LNCAP (cell line): ENCODE data around the gene LAX1.

ENCODE experiments used
- TF ChIP-seq, protein P1 (sequence below): fragments of 450-650 bp; IDR thresholded peaks from 2 replicates; pipeline ENCODE4 v1.5.1; 2017; ENCODE audit warnings: mild to moderate bottlenecking

The LAX1 gene

DNA sequence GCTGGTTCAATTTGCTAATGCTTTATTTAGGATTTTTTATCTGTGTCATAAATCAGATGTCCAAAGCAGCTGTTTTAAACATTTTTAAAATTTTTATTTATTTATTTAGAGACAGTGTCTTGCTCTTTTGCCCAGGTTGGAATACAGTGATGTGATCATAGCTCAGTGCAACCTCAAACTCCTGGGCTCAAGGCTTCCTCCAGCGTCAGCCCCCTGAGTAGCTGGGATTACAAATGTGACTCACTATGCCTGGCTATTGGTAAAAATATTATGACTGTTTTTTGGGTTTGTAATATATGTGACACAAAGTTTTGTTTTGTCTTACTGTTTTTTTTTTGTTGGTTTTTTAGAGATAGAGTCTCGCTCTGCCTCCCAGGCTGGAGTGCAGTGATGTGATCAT, 42.2 kb downstream of the LAX1 start:
- TF ChIP-seq, protein P1, sequence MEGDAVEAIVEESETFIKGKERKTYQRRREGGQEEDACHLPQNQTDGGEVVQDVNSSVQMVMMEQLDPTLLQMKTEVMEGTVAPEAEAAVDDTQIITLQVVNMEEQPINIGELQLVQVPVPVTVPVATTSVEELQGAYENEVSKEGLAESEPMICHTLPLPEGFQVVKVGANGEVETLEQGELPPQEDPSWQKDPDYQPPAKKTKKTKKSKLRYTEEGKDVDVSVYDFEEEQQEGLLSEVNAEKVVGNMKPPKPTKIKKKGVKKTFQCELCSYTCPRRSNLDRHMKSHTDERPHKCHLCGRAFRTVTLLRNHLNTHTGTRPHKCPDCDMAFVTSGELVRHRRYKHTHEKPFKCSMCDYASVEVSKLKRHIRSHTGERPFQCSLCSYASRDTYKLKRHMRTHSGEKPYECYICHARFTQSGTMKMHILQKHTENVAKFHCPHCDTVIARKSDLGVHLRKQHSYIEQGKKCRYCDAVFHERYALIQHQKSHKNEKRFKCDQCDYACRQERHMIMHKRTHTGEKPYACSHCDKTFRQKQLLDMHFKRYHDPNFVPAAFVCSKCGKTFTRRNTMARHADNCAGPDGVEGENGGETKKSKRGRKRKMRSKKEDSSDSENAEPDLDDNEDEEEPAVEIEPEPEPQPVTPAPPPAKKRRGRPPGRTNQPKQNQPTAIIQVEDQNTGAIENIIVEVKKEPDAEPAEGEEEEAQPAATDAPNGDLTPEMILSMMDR, result no peak

DNA sequence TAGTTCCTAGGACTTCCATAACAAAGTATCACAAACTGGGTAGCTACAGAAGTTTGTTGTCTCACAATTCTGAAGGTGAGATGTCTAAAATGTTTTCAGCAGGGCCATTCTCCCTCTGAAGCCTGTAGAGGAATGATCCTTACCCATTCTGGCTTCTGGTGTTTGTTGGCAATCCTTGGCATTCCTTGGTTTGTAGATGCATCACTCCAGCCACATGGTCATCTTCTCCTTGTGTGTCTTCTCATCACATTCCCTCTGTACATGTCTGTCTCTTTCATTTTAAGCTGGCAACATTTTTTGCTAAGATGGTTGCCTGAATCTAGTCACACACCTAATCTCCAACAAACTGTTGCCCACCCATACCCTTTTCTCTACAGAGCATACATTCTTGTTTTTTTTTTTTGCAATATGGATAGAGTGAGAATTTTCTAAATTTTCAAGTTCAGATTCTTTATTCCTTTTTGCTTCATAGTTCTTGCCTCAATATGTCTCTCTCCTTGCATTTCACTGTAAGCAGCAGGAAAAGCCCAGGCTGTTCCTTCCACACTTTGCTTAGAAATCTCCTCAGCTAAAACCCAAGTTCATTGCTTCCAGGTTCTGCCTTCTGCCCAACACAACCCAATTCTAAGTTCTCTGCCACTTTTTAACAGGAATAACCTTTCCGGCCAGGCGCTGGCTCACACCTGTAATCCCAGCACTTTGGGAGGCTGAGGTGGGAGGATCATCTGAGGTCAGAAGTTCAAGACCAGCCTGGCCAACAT, 48.8 kb downstream of the LAX1 start:
- TF ChIP-seq, protein P1, result no peak

DNA sequence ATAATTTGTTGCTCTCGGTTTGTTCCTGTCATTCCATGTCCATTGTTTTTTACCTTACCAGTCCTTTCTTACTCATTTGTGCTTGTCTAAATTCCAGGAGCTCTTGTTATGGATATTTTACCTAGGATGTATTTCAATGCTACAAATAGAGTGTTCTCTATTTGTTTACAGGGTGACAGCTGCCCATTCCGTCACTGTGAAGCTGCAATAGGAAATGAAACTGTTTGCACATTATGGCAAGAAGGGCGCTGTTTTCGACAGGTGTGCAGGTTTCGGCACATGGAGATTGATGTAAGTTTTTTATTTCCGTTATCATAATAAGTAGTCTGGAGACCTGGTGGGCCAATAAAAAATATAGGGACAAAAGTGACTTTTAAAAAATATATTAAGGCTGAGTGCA, 53.4 kb downstream of the LAX1 start:
- TF ChIP-seq, protein P1, result no peak

DNA sequence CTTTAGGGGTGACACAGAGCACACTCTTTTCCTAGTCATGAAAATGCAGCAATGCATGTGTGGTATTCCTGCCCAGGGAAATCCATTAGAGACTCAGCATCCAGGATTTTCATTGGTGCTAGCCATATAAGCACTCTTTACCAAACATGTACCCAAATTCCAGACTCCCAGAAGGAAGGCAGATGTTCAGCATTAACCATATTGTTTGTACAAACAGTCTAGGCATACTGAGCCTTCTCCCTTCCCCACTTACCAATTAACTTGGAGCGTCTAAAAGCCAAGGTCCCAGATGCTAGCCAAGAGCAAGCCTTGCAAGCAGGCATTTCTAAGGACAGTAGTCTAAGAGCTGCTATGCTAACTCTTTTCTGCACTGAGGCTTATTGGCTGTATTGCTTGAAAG, 58.3 kb downstream of the LAX1 start:
- TF ChIP-seq, protein P1, result no peak
